HG02970 (cell line): ENCODE measurements around the gene KCP.

Source experiments
- ATAC-seq: cut with Tn5 transposase; IDR thresholded peaks from one replicate; pipeline ENCODE4 v1.9.1; 2021; ENCODE audit warnings: mild to moderate bottlenecking, moderate library complexity, moderate number of reproducible peaks; ENCODE audit not compliant: unreplicated experiment, low FRiP score

Gene KCP

GRCh38 chr7:128888756-128889095 lies 21.8 kb downstream of the KCP start:
- no peak for ATAC-seq

GRCh38 chr7:128888039-128888755 lies 22.3 kb downstream of the KCP start:
- no peak for ATAC-seq

- ATAC-seq, result no peak
Measured at GRCh38 chr7:128887169-128888038, 23.1 kb downstream of the KCP start.

- ATAC-seq, result no peak
Measured at GRCh38 chr7:128886391-128887168, 23.9 kb downstream of the KCP start.

- no peak for ATAC-seq
Measured at GRCh38 chr7:128885370-128886187, 24.9 kb downstream of the KCP start.

GRCh38 chr7:128884561-128885369 lies 25.7 kb downstream of the KCP start:
- ATAC-seq, result no peak

- ATAC-seq, result no peak
Measured at GRCh38 chr7:128883622-128884448, 26.7 kb downstream of the KCP start.

GRCh38 chr7:128882134-128882533 lies 28.4 kb downstream of the KCP start:
- ATAC-seq, result no peak

GRCh38 chr7:128881458-128882125 lies 28.9 kb downstream of the KCP start:
- no peak for ATAC-seq

GRCh38 chr7:128880791-128881457 lies 29.6 kb downstream of the KCP start:
- no peak for ATAC-seq

- no peak for ATAC-seq
Measured at GRCh38 chr7:128879939-128880746, 30.4 kb downstream of the KCP start.

GRCh38 chr7:128879461-128879938 lies 31.0 kb downstream of the KCP start:
- ATAC-seq, result no peak

GRCh38 chr7:128878226-128879105 lies 32.0 kb downstream of the KCP start:
- ATAC-seq, result no peak

GRCh38 chr7:128877756-128878120 lies 32.8 kb downstream of the KCP start:
- ATAC-seq, result no peak

GRCh38 chr7:128876978-128877755 lies 33.3 kb downstream of the KCP start:
- ATAC-seq, result no peak
